Fibroblast of skin of back (primary cell): ENCODE measurements around the gene MCCC2.
"Not testable (repeated sequence)": the region's sequence is repeated elsewhere in the genome, so short reads cannot be mapped to it uniquely, and the experiment has no call there.

Experiments
- DNase-seq: peaks from one replicate; pipeline ENCODE4 v3.0.0-alpha.2; 2013

Gene MCCC2

DNA sequence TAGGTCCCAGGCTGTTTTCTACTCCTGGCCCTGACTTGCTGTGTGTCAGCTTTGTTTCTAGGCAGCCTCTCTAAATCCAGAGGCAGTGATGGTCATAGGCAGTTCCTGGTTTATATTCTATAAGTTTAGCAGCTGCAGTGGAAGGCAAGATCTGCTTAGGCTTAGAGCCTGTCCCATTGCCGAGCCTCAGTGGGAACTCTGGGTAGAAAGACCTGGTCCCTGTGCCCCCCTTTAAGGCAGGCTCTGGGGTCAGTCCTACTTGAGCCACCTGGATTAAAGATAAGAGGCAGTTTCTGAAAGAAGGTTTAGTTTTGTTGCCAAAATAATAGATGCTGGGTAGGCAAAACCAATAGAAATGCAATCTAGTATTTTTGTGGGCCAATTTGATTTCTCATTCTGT is 13.6 kb downstream of the MCCC2 start:
- no peak for DNase-seq

DNA sequence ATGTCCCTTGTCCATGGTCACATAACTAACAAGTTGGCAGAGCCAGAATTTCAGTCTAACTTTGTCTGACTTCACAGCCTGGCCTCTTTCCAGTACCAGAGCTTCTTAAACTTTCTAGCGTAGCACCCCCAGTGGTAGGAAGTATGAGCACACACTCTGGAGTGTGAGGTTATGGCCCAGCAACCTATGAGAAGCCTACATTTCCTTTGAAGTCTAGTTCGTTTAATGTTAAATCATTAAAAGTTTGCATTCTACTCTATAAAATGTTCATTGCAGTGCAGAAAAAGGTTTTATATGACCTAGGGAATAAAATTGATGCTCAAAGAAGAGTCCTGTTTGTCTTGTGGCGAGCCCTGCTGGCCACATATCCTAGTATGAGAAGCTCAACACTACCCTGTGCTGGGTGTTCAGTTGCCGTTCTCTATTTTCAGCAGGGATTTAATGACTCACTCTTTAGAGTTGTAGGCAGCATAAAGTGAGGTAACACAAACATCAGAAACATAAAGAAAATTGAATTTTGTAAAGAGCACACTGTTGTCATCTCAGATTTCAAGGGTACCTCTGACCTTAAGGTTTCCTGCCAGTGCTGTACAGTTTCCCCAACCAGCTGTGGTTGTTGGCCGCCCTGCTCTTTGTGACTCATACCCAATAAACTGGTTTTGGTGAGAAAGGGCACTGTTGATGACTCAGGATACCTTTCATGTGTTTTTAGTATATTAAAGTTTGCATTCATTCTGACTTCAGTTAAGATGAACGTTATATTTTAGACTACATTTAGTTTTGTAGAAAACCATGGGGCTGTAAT is 14.3 kb downstream of the MCCC2 start:
- peak; percentile 93 for DNase-seq

- not testable (repeated sequence) for DNase-seq
Observed at GRCh38 chr5:71609916-71610315, 22.8 kb downstream of the MCCC2 start.

DNA sequence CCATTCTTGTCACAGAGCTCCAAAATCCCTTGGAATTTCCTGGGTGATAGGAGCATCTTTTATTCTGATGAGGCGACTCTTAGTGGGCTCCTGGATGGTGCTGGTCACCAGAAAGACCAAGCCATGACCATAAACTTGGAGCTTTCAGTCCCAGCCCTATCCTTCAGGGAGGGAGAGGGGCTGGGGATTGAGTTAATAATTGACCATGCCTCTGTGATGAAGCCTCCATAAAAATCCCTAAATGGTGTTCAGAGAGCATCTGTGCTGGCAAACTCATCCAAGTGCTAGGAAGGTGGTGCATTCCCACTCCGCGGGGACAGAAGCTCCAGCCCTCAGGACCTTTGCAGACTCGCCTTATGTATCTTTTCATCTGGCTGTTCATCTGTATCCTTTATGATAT is 28.7 kb downstream of the MCCC2 start:
- DNase-seq: no peak

DNA sequence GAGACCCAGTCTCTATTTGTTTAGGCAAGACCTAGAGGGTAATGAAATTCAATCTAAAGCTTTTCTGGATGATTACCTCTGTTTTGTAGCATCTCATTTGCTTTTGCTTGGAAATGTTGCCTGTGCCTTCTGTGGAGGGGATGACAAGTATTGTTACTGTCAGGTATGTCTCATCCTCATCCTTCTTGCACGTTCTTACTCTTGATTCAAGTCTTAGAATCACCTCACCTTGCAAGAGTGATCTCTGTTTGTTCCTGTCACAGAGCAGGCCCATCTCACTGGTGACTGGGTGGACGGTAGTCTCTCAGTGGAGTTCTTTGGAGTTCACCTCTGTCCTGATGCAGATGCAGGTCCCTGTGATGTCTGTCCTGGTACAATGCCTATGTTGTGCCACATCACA is 33.5 kb downstream of the MCCC2 start:
- DNase-seq: no peak

- no peak for DNase-seq
Observed at GRCh38 chr5:71621268-71621667, 34.1 kb downstream of the MCCC2 start.

DNA sequence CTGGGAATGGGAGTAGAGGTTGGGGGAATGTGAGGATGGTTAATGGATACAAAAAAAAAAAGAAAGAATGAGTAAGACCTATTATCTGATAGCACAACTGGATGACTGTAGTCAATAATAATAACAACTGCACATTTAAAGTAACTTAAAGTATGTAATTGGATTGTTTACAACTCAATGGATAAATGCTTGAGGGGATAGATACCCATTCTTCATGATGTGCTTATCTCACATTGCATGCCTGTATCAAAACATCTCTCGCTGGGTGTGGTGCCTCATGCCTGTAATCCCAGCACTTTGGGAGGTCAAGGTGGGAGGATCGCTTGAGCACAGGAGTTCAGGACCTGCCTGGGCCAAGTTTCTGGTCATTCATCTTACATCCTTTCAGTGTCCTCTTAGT is 34.6 kb downstream of the MCCC2 start:
- DNase-seq: no peak

- DNase-seq: no peak
Observed at GRCh38 chr5:71623221-71623794, 36.2 kb downstream of the MCCC2 start.

DNA sequence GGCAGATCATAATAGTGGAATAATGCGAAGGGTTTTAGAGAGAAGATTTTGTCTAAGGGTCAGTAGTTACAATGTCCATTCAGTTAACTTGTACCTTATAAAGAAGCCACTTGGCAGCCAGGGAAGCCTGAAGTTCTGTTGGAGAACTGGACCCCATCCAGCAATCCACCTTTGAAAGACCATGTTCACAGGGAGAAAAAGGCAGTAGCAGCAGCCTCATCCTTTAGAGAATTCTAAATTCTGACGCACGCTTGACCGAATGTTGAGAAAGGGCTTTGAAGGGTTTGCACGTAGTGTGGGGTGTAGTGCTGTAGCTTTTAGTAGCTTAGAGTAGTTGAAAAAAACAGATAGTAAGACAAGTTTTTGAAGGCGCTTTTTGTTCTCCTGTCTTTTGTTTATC is 42.8 kb downstream of the MCCC2 start:
- no peak for DNase-seq

- DNase-seq: no peak
Observed at GRCh38 chr5:71631070-71631469, 43.9 kb downstream of the MCCC2 start.

- DNase-seq: no peak
Observed at GRCh38 chr5:71632168-71632567, 45.0 kb downstream of the MCCC2 start.

GRCh38 chr5:71633255-71634155 is 46.4 kb downstream of the MCCC2 start:
- no peak for DNase-seq

DNA sequence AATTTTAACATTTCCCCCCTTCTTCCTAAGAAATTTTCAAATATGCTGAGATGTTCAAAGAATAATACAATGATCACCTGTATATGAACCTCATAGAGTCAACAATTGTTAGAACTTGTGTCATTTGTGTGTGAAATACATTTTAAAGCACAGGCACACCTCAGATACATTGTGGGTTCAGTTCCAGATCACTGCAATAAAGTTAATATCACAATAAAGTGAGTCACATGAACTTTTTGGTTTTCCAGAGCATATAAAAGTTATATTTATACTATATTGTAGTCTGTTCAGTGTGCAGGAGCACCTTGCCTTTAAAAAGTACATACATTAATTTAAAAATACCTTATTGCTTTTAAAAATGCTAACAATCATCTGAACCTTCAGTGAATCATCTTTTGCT is 50.0 kb downstream of the MCCC2 start:
- DNase-seq: no peak

DNA sequence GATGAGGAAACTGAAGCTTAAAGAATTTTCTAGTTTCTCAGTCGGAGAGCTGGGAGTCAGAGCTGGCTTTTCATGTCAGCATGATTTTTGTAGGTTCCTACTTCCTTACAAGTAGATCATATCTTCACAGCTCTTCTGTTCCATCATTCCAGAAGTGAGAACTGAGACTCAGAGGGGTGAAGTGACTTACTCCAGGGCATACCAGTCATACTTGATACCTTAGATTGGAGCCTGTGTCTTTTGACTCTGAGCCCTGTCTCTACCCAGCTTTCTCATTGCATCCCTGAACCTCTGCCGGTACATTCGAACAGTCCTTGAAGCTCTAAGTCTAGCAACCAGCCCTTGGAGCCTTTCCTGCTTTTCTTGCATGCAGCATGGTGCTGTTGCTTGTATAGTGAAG is 53.3 kb downstream of the MCCC2 start:
- DNase-seq: no peak

DNA sequence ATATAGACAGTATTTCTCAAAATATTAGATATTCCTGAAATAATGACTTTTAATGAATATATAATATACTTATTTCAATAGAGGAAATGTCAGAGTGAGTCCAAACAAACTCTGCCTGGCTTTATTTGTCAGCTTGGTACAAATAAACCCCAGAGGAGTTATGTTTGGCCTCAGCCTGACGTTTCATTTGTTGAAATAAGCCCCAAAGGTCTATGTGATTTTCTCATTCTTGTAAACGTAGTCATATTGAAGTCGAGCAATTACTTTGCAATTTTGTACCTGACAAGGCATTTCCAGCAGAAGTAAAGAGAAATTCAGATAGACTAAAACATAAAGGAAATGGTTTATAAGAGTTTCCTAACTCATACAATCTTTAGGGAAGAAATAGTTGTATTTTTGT is 57.9 kb downstream of the MCCC2 start:
- DNase-seq: no peak

DNA sequence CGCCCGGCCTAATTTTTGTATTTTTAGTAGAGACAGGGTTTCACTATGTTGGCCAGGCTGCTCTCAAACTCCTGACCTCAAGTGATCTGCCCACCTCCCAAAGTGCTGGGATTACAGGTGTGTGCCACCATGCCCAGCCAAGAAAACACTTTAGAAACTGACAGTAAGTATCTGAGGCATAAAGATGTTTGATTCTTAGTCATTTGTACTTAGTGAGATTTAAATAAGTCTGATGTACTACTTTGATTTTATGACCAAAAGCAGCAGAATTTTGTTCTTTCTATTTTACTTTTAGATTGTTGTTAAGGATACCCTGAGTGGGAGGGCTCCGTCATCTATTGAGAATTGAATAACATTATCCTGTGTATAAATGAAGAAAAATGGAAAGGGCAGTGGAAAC is 63.8 kb downstream of the MCCC2 start:
- not testable (repeated sequence) for DNase-seq

DNA sequence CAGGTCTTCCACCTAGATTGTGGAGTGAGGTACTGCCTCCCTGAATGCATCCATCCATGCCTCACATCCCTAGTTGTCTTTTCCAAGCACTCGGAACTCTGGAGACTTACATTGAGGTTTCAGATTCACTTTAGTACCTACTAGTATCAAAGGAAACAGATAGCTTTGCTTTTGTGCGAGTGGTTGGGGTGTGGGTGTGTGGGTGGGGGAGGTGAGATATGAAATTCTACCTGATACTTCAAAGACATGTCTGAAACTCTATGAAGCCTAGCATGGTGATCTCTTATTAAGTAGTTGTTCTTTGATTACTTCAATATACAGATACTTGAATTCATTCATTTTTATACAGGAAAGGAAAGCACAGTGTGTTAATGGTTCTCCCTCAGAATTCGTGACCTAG is 64.4 kb downstream of the MCCC2 start:
- DNase-seq: no peak

DNA sequence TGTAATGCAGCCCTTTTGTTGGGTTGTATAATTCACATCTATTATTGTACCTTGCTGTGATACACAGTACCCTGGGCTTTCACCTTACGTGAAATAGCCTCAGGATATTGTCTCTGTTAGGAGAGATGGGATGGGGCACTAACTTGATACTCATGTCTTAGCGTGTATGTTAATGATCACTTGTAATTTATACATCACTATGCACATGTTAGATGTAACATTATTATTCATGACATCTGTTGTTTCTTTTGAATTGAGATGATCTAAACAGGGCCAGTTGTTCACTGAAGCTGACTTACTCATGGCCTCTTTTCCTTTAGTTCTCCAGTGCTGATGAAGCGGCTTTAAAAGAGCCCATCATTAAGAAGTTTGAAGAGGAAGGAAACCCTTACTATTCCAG is 65.2 kb downstream of the MCCC2 start:
- no peak for DNase-seq

DNA sequence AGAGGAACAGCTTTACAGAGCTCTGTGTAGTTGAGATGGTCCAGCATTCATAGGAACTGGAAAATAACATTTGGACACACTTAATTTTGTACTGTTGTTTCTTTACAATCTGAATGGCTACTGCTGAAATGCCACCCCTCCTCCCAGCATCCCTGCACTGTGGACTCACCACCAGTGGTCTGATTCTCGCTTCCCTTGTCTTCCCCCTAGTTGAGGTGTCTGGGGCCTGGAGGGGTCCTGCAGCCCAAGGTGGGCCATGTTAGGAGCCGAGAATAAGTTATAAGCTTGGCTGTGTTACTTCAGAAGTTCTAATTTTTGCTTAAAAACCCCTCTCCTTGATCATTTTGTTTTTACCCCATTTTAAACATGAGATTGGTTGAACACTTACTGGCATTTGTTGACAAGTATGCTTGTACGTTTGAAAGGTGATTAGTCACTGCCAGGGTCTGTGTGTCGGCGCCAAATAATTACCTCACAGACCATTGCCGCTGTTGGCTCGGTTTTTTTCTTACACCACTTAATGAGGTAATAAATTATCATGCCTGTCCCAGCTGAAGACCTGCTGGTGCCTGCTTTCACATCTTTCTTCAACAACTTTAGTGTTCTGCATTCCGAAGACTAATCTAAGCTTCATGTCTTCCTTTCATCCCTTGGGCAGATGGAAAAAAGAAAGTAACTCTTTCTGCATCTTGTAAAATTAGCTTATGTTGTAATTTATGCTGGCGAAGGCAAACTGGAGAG is 65.8 kb downstream of the MCCC2 start:
- DNase-seq: no peak

DNA sequence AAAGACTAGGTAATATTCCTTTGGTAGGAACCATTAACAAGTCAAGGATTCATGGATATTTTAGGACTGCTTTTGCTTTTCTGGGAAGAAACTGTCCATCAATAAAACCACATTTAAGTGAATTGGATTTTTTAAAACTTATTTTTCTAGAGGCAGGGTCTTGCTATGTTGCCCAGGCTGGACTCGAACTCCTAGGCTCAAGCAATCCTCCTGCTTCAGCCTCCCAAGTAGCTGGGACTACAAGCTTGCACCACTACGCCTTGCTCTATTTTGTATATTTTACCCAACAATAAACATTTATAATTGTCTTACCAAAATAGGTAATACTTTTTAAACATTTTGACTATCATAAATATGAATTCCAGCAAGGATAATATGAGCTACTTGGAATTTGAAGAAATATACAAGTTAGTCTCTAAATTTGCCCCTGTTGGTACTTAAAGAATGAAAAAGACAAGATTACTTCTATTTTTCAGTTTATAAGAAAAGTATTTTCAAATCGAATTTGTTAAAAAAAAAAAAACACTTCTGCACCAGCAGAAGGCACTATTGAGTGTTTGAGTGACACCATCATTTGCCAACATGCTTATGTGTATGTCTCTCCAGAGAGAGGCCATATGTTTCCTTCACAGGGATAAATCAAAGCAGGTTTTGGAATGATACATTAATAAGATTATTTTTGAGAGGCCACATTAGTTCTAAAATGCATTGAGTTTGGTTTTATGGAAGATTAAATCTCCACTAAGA is 71.9 kb downstream of the MCCC2 start:
- DNase-seq: no peak

DNA sequence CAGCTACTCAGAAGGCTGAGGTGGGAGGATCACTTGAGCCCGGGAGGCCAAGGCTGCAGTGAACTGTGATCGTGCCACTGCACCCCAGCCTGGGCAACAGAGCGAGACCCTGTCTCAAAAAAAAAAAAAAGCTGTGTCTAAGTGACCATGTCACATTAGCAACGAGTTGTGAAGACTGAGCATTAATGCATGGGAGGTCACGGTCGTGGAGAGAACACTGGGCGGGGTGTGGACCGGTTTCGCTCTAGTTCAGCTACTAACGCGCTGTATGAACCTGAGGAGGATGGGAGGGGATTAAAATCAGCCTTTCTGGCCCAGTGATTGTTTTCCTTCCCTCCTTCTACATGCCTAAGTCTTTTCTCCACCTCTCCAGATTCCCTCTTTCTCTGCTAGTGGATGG is 75.2 kb downstream of the MCCC2 start:
- DNase-seq: no peak
